ENCODE results near the gene AHSA1. TPM values are rescaled to one million over a fixed set of nuclear protein-coding genes. Genes with fewer than 3 reads are reported as not detected.

The AHSA1 gene
- total RNA-seq, 1 donor from 2014 or later = 202 TPM

DNA sequence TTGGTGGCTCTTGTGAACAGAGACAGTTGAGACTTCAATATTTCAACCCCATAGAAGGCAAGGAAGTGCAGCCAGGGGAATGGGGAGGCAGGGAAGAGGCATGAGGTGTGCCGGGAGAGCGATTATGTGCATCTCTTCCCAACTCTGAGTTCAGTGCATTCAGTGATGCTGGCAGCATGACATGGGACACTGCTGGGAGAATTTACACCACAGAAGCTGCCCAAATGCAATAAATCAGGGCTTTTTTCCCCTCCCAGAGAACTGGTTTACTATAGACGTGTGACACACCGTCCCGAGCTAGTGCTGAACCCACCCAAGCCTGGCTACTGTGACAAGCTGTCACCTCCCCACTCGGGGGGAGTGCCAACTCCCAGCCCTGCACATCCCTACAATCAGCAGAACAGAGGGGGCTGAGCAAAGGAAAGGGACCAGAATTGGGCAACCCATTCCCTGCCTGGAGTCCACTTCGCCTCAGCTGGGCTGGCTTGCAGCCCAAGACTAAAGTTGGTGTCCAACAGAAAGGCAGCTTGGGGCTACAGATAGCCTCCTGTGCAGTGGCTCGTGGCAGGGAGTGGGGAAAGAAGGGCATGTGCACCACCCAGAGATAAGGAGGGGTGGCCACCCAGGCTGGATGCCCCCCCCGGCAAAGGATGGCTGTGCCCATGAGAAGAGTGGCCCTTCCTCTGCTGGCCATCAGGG lies 16.7 kb downstream of the AHSA1 start:
- peaks cover 11% of the 10 kb centered on the region for H3K4me1 Mint-ChIP-seq (ENCODE audit: unreplicated experiment)
- no peak overlapping the region for H3K4me3 Mint-ChIP-seq
- DNase-seq (ENCODE audit: extremely low spot score, unreplicated experiment) = no peak
- H3K9me3 Mint-ChIP-seq = no peaks in the 10 kb centered on the region
- no peak for TF ChIP-seq CTCF (conservative IDR thresholded peaks at IDR 0.05)
- peaks cover 1% of the 10 kb centered on the region for H3K36me3 Mint-ChIP-seq
- peaks cover 6% of the 10 kb centered on the region for H3K27me3 Mint-ChIP-seq
- H3K27ac Mint-ChIP-seq = no peak overlapping the region

GRCh38 chr14:77475432-77476115 lies 17.7 kb downstream of the AHSA1 start:
- H3K36me3 Mint-ChIP-seq = no peaks in the 10 kb centered on the region
- no peak overlapping the region for H3K27ac Mint-ChIP-seq
- peaks cover 11% of the 10 kb centered on the region for H3K4me1 Mint-ChIP-seq (ENCODE audit: unreplicated experiment)
- no peak for DNase-seq (ENCODE audit: extremely low spot score, unreplicated experiment)
- peaks cover 6% of the 10 kb centered on the region for H3K27me3 Mint-ChIP-seq
- no peak for TF ChIP-seq CTCF (conservative IDR thresholded peaks at IDR 0.05)
- no peaks in the 10 kb centered on the region for H3K9me3 Mint-ChIP-seq
- no peak overlapping the region for H3K4me3 Mint-ChIP-seq

GRCh38 chr14:77478029-77478428 lies 20.1 kb downstream of the AHSA1 start:
- Mint-ChIP-seq H3K9me3 (no peaks in the 10 kb centered on the region), H3K27me3 (peaks cover 6% of the 10 kb centered on the region), H3K27ac (no peak overlapping the region), H3K4me1 (ENCODE audit: unreplicated experiment) (peaks cover 3% of the 10 kb centered on the region), H3K4me3 (no peak overlapping the region), H3K36me3 (no peaks in the 10 kb centered on the region)
- no peak for TF ChIP-seq CTCF (conservative IDR thresholded peaks at IDR 0.05)
- DNase-seq (ENCODE audit: extremely low spot score, unreplicated experiment) = no peak

DNA sequence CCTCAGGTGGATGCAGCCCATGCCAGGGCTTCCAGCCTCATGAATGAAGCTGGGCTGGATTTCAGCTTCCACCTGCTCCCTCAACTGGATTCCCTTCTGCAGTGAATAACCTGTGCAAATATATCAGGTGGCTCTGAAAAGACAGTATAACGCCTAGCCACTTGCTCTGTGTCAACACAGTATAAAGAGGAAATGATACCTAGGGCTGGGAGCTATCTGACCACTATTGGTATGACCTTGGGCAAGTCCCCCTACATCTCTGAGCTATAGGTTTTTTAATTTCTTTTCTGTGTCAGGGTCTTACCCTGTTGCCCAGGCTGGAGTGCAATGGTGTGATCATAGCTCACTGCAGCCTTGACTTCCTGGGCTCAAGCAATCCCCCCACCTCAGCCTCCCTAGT lies 20.9 kb downstream of the AHSA1 start:
- peaks cover 2% of the 10 kb centered on the region for H3K4me1 Mint-ChIP-seq (ENCODE audit: unreplicated experiment)
- no peaks in the 10 kb centered on the region for H3K36me3 Mint-ChIP-seq
- H3K27me3 Mint-ChIP-seq = peaks cover 4% of the 10 kb centered on the region
- no peak for TF ChIP-seq CTCF (conservative IDR thresholded peaks at IDR 0.05)
- no peaks in the 10 kb centered on the region for H3K9me3 Mint-ChIP-seq
- no peak overlapping the region for H3K27ac Mint-ChIP-seq
- H3K4me3 Mint-ChIP-seq = no peak overlapping the region
- DNase-seq (ENCODE audit: extremely low spot score, unreplicated experiment) = no peak

- Mint-ChIP-seq H3K9me3 (no peaks in the 10 kb centered on the region), H3K36me3 (no peaks in the 10 kb centered on the region), H3K4me3 (no peak overlapping the region), H3K27me3 (no peaks in the 10 kb centered on the region), H3K4me1 (ENCODE audit: unreplicated experiment) (no peaks in the 10 kb centered on the region), H3K27ac (no peak overlapping the region)
- no peak for DNase-seq (ENCODE audit: extremely low spot score, unreplicated experiment)
- TF ChIP-seq CTCF (conservative IDR thresholded peaks at IDR 0.05) = no peak
These were observed 24.5 kb downstream of the AHSA1 start for GRCh38 chr14:77482422-77482821.
